ENCODE data around the gene PNMA6F.

The PNMA6F gene

DNA sequence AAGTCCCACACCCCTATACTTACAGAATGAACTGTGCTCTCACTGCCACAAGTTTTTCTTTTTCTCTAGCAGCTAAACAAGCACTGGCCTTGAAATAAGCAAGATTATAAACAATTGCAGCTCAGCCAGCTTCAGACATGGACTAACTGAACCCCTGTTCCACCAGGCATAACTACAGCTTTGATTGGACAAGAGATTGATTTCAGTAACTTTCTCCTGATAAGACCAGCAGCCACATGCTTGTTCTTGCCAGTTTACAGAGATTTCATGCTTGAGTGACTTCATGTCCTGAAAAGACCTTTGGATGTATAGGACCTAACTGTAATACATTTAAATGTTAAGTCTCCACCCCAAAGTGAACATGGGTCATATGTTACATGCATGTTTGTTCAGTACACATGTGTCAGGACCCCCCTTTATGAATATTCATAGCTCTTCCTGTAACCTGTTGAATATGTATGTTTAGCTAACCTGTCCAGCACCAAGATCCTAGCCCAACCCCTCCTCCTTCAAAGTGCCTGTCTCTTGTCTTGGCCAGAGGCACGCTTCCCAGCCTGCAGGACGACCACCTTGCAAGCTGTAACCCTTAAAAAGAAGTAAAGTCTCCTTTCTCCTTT, 40.3 kb upstream of the PNMA6F start:
- DNase-seq (ENCODE audit: low read depth) = no peak
- TF ChIP-seq, protein P1, sequence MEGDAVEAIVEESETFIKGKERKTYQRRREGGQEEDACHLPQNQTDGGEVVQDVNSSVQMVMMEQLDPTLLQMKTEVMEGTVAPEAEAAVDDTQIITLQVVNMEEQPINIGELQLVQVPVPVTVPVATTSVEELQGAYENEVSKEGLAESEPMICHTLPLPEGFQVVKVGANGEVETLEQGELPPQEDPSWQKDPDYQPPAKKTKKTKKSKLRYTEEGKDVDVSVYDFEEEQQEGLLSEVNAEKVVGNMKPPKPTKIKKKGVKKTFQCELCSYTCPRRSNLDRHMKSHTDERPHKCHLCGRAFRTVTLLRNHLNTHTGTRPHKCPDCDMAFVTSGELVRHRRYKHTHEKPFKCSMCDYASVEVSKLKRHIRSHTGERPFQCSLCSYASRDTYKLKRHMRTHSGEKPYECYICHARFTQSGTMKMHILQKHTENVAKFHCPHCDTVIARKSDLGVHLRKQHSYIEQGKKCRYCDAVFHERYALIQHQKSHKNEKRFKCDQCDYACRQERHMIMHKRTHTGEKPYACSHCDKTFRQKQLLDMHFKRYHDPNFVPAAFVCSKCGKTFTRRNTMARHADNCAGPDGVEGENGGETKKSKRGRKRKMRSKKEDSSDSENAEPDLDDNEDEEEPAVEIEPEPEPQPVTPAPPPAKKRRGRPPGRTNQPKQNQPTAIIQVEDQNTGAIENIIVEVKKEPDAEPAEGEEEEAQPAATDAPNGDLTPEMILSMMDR (conservative IDR thresholded peaks at IDR 0.05; ENCODE audit: control insufficient read depth, insufficient read depth, low read depth, low read length) = no peak

GRCh38 chrX:153357877-153358276, 36.3 kb upstream of the PNMA6F start:
- TF ChIP-seq, protein P1 (conservative IDR thresholded peaks at IDR 0.05; ENCODE audit: control insufficient read depth, insufficient read depth, low read depth, low read length) = no peak
- no peak for DNase-seq (ENCODE audit: low read depth)
- no peak overlapping the region for H3K4me3 ChIP-seq (ENCODE audit: control insufficient read depth, low read depth, low read length)

More for the DNA sequence above, 40.3 kb upstream of the PNMA6F start:
- H3K4me3 ChIP-seq (ENCODE audit: control insufficient read depth, low read depth, low read length) = no peak overlapping the region

DNA sequence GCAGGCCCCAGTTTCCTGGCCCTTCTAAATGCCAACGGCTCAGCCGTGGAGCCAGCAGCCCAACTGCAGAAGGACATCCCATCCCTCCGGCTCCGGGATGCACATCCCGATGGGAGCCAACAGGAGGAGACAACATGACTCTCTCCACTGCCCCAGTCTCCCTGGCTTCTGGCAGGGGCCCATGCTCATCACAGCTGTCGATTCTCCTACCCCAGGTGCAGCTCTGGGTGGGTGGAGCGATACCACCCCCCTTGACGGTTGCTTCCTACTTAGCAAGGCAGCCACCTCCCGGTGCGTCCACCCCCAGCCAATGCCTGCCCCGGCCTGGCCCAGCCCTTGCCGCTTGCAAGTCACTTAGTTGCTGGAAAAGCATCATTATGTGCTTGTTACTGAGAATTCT, 31.8 kb upstream of the PNMA6F start:
- H3K4me3 ChIP-seq (ENCODE audit: control insufficient read depth, low read depth, low read length) = no peak overlapping the region
- DNase-seq (ENCODE audit: low read depth) = no peak
- TF ChIP-seq, protein P1 (conservative IDR thresholded peaks at IDR 0.05; ENCODE audit: control insufficient read depth, insufficient read depth, low read depth, low read length) = no peak

- DNase-seq (ENCODE audit: low read depth) = no peak
- TF ChIP-seq, protein P1 (conservative IDR thresholded peaks at IDR 0.05; ENCODE audit: control insufficient read depth, insufficient read depth, low read depth, low read length) = no peak
- no peak overlapping the region for H3K4me3 ChIP-seq (ENCODE audit: control insufficient read depth, low read depth, low read length)
Observed at GRCh38 chrX:153352858-153353257, 31.3 kb upstream of the PNMA6F start.

DNA sequence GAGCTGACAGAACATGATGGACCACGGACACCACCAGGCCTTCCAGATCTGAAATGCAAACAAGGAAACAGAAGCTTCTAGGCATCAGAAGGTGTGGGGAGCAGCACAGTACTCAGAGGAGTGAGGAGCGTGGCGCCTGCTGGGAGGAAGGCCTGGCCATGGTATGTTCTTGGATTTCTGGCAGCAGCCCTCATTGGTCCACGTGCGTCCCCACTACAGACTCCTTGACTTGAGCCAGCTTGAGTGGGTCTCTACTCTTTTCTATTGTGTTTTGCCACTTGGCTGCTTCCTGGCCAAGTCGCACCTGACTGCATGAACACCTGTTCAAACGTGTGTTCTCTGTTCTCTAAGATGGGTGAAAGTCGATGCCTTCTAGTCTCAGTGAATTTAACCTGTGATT, 30.4 kb upstream of the PNMA6F start:
- no peak overlapping the region for H3K4me3 ChIP-seq (ENCODE audit: control insufficient read depth, low read depth, low read length)
- DNase-seq (ENCODE audit: low read depth) = no peak
- TF ChIP-seq, protein P1 (conservative IDR thresholded peaks at IDR 0.05; ENCODE audit: control insufficient read depth, insufficient read depth, low read depth, low read length) = no peak

DNA sequence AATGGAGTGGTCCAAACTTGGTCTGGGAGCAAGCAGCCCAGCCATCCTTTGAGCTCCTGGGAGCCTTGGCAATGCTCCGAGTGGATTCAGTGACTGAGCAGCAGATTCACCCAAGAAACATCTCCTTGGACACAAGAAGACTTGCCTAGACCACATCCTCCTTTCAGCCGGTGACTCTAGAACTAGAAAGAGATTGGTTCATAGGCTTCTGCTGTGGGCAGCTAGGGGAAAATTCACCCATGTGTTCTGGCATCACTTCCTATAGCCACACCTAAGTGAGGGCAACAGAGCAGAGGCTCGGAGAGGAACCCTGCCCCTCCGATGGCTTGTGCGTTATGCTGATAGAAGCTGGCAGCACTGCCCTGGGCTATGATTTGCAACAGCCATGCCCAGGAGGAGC, 28.4 kb upstream of the PNMA6F start:
- peak; percentile 37 for DNase-seq (ENCODE audit: low read depth)
- no peak overlapping the region for H3K4me3 ChIP-seq (ENCODE audit: control insufficient read depth, low read depth, low read length)
- TF ChIP-seq, protein P1 (conservative IDR thresholded peaks at IDR 0.05; ENCODE audit: control insufficient read depth, insufficient read depth, low read depth, low read length) = no peak

GRCh38 chrX:153348421-153348820, 26.9 kb upstream of the PNMA6F start:
- DNase-seq (ENCODE audit: low read depth) = no peak
- TF ChIP-seq, protein P1 (conservative IDR thresholded peaks at IDR 0.05; ENCODE audit: control insufficient read depth, insufficient read depth, low read depth, low read length) = no peak
- H3K4me3 ChIP-seq (ENCODE audit: control insufficient read depth, low read depth, low read length) = no peak overlapping the region

Measured in fibroblast of mammary gland (primary cell).